ENCODE data around the gene SH3PXD2B.

The SH3PXD2B gene

GRCh38 chr5:172454358-172455086, at the start of gene SH3PXD2B:
SH3PXD2B (minus strand) TSS chr5:172454525; CDS start chr5:172454352, 173 bp downstream.
- peak; percentile 45 for DNase-seq

- no peak for DNase-seq
Observed at GRCh38 chr5:172502969-172503368, 48.6 kb upstream of the SH3PXD2B start.

- DNase-seq, result no peak
Observed at GRCh38 chr5:172502410-172502809, 48.1 kb upstream of the SH3PXD2B start.

GRCh38 chr5:172501708-172502320, 47.5 kb upstream of the SH3PXD2B start:
- no peak for DNase-seq

- DNase-seq, result no peak
Observed at GRCh38 chr5:172499287-172499686, 45.0 kb upstream of the SH3PXD2B start.

GRCh38 chr5:172498431-172499129, 44.3 kb upstream of the SH3PXD2B start:
- no peak for DNase-seq

GRCh38 chr5:172497591-172498255, 43.4 kb upstream of the SH3PXD2B start:
- no peak for DNase-seq

- no peak for DNase-seq
Observed at GRCh38 chr5:172496671-172497371, 42.5 kb upstream of the SH3PXD2B start.

GRCh38 chr5:172494630-172495505, 40.5 kb upstream of the SH3PXD2B start:
- no peak for DNase-seq

GRCh38 chr5:172493906-172494305, 39.6 kb upstream of the SH3PXD2B start:
- DNase-seq, result no peak

- no peak for DNase-seq
Observed at GRCh38 chr5:172493461-172493860, 39.1 kb upstream of the SH3PXD2B start.

GRCh38 chr5:172493002-172493401, 38.7 kb upstream of the SH3PXD2B start:
- DNase-seq, result no peak

GRCh38 chr5:172492097-172492840, 37.9 kb upstream of the SH3PXD2B start:
- DNase-seq, result no peak

GRCh38 chr5:172491481-172491880, 37.2 kb upstream of the SH3PXD2B start:
- DNase-seq, result no peak

- DNase-seq, result no peak
Observed at GRCh38 chr5:172490514-172491461, 36.5 kb upstream of the SH3PXD2B start.

GRCh38 chr5:172488221-172488620, 33.9 kb upstream of the SH3PXD2B start:
- no peak for DNase-seq

- DNase-seq, result no peak
Observed at GRCh38 chr5:172487671-172488070, 33.3 kb upstream of the SH3PXD2B start.

- DNase-seq, result no peak
Observed at GRCh38 chr5:172486912-172487311, 32.6 kb upstream of the SH3PXD2B start.

- DNase-seq, result no peak
Observed at GRCh38 chr5:172486451-172486850, 32.1 kb upstream of the SH3PXD2B start.

All from NCI-H2227 treated with DMSO at 0.1 percent for 48 hours (cell line).